GM12873 (cell line): ENCODE results near the gene MIB1.

Experiments used
- TF ChIP-seq, protein P1 (sequence below): IDR thresholded peaks from 2 replicates; pipeline ENCODE4 v1.5.1; 2012; ENCODE audit warnings: low read depth, mild to moderate bottlenecking, moderate library complexity, low read length, control low read depth; ENCODE audit not compliant: insufficient read depth; ENCODE audit errors: missing control alignments

MIB1 gene

DNA sequence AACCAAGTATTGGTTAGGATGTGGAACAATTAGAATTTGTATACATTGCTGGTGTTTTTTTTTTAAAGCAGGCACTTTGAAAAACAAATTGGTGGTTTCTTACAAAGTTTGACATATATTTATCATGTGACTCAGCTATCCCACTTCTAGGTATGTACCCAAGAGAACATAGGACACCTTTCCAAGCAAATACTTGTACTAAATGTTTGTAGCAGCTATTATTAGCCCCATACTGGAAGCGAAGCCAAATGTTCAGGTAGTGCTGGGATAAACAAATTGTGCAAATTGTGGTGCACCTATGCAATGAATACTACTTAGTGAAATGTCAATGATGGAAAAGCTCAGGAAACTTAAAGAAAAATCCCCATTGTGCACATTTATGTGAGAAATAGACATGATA, 101.0 kb downstream of the MIB1 start:
- TF ChIP-seq, protein P1, sequence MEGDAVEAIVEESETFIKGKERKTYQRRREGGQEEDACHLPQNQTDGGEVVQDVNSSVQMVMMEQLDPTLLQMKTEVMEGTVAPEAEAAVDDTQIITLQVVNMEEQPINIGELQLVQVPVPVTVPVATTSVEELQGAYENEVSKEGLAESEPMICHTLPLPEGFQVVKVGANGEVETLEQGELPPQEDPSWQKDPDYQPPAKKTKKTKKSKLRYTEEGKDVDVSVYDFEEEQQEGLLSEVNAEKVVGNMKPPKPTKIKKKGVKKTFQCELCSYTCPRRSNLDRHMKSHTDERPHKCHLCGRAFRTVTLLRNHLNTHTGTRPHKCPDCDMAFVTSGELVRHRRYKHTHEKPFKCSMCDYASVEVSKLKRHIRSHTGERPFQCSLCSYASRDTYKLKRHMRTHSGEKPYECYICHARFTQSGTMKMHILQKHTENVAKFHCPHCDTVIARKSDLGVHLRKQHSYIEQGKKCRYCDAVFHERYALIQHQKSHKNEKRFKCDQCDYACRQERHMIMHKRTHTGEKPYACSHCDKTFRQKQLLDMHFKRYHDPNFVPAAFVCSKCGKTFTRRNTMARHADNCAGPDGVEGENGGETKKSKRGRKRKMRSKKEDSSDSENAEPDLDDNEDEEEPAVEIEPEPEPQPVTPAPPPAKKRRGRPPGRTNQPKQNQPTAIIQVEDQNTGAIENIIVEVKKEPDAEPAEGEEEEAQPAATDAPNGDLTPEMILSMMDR = no peak

DNA sequence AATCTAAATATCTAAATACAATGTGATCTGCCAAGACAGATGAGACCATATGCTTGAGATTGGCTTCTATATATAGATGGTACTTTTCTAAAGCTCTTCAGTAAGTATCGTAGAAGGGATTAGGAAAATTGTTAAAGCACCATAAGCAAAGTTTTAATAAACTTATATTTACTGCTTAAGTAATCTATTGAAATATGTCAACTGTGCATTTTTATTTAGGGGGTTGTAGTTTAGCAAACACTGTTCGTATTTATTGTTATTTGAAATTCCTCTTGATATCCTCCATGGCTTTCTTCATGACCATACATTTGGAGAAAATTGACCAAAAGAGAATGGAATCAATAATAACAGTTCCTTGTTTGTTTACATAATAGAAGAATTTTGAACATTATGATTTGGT, 102.7 kb downstream of the MIB1 start:
- TF ChIP-seq, protein P1 = no peak

DNA sequence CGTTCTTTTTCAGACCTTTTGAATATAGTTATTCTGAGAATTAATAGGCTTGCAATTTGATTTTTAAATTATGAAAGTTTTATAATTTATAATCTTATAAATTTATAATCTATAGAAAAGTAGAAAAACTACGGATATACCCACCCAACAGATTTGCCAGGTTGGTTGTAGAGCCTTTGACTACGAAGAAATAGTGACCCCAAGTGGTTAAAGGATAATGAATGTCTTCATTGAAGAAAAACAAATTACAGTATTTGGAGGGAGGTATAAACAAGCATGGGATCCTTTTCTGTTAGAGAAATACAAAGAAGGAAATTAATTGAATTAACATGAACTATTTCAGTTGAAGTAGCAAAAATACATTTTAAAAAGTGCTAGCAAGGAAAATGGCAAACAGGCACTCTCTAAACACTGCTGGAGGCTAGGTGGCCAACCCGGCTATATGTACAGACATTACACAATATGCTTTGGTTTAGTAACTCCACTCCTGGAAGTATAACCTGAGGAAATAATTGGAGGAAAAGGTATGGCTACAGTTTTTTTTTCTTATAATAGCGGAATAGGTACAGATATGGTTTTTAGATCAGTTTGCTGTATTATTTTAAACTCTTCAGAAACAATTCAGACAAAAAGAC, 110.9 kb downstream of the MIB1 start:
- TF ChIP-seq, protein P1 = peak; percentile 17

DNA sequence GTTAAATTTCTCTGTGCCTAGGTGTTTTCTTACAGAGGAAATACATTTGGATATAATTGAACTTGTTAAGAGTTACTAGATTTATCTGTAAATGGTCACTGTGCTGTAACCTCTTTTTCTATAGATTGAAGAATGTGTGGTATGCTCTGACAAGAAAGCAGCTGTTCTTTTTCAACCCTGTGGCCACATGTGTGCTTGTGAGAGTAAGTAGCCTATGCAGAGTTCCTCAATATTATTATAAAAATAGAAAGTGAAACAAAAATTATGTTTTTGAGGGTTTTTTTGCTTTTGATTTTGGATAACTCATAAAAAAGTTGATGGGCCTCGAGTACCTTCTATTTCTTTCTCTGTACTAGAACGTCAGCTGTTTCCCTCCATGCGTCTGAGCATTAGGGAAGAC, 112.4 kb downstream of the MIB1 start:
- TF ChIP-seq, protein P1 = no peak

DNA sequence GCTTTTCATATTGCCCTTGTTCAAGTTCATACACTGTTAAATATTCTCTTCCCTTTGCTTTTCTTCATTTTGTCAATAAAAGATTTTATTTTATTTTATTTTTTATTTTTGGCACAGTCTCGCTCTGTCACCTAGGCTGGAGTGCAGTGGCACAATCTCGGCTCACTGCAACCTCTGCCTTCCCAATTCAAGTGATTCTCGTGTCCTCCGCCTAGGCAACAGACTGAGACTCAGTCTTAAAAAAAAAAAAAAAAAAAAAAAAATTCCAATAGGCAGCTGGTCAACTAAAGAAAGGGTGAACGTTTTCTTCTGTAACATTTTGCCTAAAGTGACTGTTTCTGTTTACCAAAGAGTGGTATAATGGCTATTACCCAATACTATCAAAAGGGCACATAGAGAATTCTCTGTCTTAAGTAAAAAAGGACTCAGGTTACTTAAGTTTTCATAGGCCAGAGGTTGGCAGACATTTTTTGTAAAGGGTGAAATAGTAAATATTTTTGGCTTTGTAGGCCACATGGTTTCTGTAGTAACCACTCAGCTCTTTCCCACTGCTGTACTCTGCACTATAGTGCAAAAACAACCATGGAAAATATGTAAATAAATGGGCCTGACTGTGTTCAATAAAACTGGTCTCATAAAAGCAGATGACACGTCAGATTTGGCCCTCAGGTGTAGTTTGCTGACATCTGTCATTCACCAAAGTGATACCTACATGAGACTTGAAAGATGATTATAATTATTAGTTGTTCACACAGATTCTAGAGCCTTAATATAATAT, 113.4 kb downstream of the MIB1 start:
- TF ChIP-seq, protein P1 = no peak

DNA sequence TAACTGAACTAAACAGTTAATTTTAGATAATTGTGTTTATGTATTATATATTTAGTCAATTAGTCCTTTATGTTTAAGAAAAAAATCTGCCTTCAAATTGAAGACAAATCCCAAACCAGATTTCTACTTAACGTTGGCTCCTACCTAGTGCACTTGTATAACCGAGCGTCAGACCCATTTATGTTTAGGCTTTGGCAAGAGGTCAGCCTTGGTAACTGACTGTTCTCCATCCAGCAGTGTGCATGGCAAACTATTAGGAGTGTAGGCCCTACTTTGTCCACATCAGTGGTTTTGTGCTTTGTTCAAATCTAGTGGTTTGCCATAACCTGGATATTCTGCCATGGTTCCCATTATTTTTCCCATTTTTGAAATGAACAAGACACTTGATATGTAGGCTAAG, 114.8 kb downstream of the MIB1 start:
- TF ChIP-seq, protein P1 = no peak

DNA sequence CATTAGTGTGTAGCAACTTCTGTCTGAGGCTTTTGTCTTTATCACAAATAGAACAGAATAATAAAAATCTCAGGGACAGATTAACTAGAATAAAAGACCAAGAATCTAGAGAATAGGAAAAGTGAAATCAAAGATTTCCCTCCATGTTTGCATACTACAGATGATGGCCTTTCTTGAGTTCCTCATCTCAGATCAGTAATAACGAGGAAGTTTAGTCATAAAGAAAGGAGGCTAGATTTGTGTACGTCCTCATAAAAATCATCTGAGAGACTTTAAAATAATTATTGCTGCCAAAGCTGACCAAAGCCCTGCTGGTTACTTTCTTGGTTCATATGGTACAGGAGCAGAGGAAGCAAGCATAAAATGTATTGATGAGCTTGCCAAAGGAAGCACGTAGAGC, 117.3 kb downstream of the MIB1 start:
- TF ChIP-seq, protein P1 = no peak
